Activated CD4-positive, alpha-beta T cell treated with anti-CD3 and anti-CD28 coated beads, Interleukin-2, amount 10 ng/mL, durations not matched to agents 24 days and 14 days (primary cell): Measurements from ENCODE around the gene PRKCE. TPM values are rescaled to one million over a fixed set of nuclear protein-coding genes. Genes with fewer than 3 reads are reported as not detected.
"Not testable (repeated sequence)": the region's sequence is repeated elsewhere in the genome, so short reads cannot be mapped to it uniquely, and the experiment has no call there.

Experiments used
- DNase-seq: peaks from one replicate; pipeline ENCODE4 v3.0.0; 2022
- H3K27ac Mint-ChIP-seq: one replicate; pipeline ENCODE4 v1.8.0; 2022; ENCODE audit warnings: mild to moderate bottlenecking, mixed read lengths
- H3K27me3 Mint-ChIP-seq: one replicate; pipeline ENCODE4 v1.8.0; 2022; ENCODE audit warnings: mixed read lengths
- H3K36me3 Mint-ChIP-seq: one replicate; pipeline ENCODE4 v1.8.0; 2022; ENCODE audit warnings: low read depth, mild to moderate bottlenecking, mixed read lengths
- H3K4me1 Mint-ChIP-seq: one replicate; pipeline ENCODE4 v1.8.0; 2021; ENCODE audit warnings: mixed read lengths
- H3K4me3 Mint-ChIP-seq: one replicate; pipeline ENCODE4 v1.8.0; 2022; ENCODE audit warnings: mild to moderate bottlenecking, moderate library complexity, mixed read lengths
- H3K9me3 Mint-ChIP-seq: one replicate; pipeline ENCODE4 v1.8.0; 2021; ENCODE audit warnings: mixed read lengths
- intact Hi-C: fragments of 100-400 bp; cut with micrococcal nuclease; formaldehyde crosslinking; loops from one replicate; pipeline ENCODE4 v1.15.1; 2023
- total RNA-seq: library from RNA; stranded (reverse); gene quantifications from 2 replicates; pipeline ENCODE4 v1.2.3, GENCODE V29; 2022

PRKCE gene
- total RNA-seq, 1 donor from 2014 or later, result 13.5 TPM

GRCh38 chr2:45849491-45850283, 198.2 kb downstream of the PRKCE start:
- Mint-ChIP-seq H3K36me3 (peaks cover 19% of the 10 kb centered on the region), H3K27ac (peak overlapping the region; percentile 14), H3K9me3 (no peaks in the 10 kb centered on the region), H3K4me1 (peaks cover 39% of the 10 kb centered on the region), H3K27me3 (no peaks in the 10 kb centered on the region), H3K4me3 (peak overlapping the region; percentile 4)
- intact Hi-C loops, result loop anchor here (1.0 to 10.0 kb wide), 2 partner anchors 11 to 205 kb away; no protein-coding TSS in a partner anchor
- DNase-seq, result no peak

DNA sequence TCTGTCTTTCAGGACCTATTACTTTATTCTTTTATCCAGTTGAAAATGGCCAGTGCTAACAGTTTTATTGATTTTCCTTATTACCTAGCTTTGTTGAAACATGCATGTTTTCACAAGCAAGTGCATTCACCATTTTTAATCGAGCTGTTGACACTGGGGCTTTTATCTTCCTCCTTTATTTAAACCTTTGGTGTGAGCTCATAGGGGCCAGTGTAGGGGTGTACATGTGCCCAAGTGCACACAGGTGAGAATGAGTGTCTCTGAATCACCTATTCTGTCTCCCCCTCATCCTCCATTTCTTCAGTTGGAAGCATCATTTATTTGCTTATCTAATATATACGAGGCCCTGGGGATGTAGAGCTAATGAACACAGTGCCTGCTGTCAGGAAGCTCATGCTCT, 199.1 kb downstream of the PRKCE start:
- H3K36me3 Mint-ChIP-seq, result peaks cover 19% of the 10 kb centered on the region
- peaks cover 36% of the 10 kb centered on the region for H3K4me1 Mint-ChIP-seq
- DNase-seq, result no peak
- H3K9me3 Mint-ChIP-seq, result no peaks in the 10 kb centered on the region
- no peak overlapping the region for H3K4me3 Mint-ChIP-seq
- no peaks in the 10 kb centered on the region for H3K27me3 Mint-ChIP-seq
- no peak overlapping the region for H3K27ac Mint-ChIP-seq
- intact Hi-C loops, result loop anchor here (1.0 kb wide), 1 partner anchor 10 kb away; no protein-coding TSS in a partner anchor

GRCh38 chr2:45851111-45851510, 199.6 kb downstream of the PRKCE start:
- peaks cover 19% of the 10 kb centered on the region for H3K36me3 Mint-ChIP-seq
- H3K4me3 Mint-ChIP-seq, result no peak overlapping the region
- H3K9me3 Mint-ChIP-seq, result no peaks in the 10 kb centered on the region
- intact Hi-C loops, result no loop called here
- H3K4me1 Mint-ChIP-seq, result peaks cover 30% of the 10 kb centered on the region
- H3K27me3 Mint-ChIP-seq, result no peaks in the 10 kb centered on the region
- H3K27ac Mint-ChIP-seq, result no peak overlapping the region
- no peak for DNase-seq

DNA sequence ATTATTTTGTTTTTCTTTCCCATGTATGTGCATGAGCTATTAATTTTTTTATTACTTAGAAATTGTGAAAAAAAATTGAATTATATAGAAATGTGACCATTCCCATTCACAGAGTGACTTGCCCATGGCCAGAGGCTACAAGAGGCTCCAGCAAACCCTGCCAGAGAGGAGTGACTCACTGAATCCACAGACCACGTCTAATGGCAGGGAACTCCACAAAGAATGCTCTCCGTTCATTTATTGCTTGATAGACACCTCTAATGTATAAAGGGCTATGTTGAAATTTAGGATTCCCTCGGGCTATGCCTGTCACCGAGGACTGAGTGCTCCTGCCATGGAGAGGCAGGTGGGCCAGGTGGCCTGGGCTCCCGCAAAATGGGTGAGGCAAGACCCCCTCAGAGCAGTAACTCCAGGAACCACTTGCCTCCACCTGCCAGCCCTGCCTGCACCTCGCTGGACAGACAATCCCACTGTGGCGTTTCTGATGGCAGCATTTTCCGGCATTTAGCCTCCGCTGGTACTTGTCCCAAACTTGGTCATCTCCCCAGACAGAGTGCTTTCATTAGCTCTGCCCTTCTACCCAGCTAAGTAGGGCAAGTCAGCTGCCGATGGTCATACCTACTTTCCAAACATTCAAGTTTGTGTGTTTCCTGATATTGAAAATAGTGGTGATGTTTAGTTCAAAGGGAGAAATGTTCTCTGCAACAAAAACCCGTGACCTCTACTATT, 200.3 kb downstream of the PRKCE start:
- Mint-ChIP-seq H3K27me3 (no peaks in the 10 kb centered on the region), H3K9me3 (no peaks in the 10 kb centered on the region), H3K4me1 (peaks cover 31% of the 10 kb centered on the region), H3K36me3 (peaks cover 19% of the 10 kb centered on the region), H3K4me3 (no peak overlapping the region), H3K27ac (no peak overlapping the region)
- DNase-seq, result no peak
- intact Hi-C loops, result no loop called here

DNA sequence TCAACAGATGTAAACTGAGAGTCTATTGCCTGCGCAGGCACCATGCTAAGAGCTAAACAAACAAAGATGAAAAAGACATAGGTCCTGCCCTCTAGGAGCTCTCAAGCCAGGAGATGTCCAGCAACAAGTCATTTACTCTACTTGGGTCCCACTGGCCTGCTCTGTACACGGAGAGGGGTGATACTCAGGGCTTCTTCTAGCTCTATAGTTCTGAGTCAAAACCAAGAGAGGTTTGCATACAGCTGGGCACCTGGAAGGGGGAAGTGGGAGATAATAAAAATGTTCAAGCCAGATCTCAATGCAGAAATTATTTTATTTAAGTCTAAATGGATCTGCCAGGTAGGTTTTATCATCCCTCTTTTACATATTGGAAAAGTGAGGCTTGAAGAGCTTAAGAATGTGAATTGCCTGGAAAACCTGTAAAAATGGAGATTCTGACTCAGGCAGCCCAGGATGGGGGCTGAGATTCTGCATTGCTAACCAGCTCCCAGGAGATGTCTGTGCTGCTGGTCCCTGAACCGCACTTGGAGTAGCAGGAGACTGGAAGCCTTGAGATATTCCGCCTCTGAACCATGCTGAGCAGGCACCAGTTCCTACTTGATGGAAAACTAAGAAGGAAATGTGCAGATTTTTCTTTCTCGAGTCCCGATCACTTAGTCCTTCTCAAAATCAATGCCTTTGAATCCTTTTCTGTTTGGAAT, 201.1 kb downstream of the PRKCE start:
- DNase-seq, result no peak
- Mint-ChIP-seq H3K27ac (no peak overlapping the region), H3K4me1 (peaks cover 32% of the 10 kb centered on the region), H3K36me3 (peaks cover 17% of the 10 kb centered on the region), H3K27me3 (no peaks in the 10 kb centered on the region), H3K4me3 (no peak overlapping the region), H3K9me3 (no peaks in the 10 kb centered on the region)
- intact Hi-C loops, result no loop called here

DNA sequence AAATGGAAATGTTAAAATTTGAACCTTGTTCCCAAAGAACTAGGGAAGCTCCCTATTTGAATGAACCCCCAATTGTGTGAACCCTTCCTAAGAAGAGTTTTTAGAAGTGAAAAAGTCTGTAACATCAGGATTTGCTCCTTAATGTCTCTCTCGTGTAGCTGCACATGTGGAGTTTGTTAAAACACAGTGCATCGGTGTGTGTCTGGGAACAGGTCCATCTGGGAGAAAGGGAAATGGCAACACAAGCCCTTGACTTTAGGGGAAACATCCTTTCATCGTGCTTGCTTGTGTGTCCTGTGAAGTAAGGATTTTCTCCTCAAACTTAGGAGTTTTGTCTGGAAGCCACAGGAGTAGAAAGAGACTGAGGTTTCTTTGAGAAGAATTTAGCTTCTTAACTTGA, 203.9 kb downstream of the PRKCE start:
- H3K27ac Mint-ChIP-seq, result no peak overlapping the region
- intact Hi-C loops, result no loop called here
- no peak for DNase-seq
- H3K27me3 Mint-ChIP-seq, result no peaks in the 10 kb centered on the region
- H3K36me3 Mint-ChIP-seq, result peaks cover 10% of the 10 kb centered on the region
- H3K9me3 Mint-ChIP-seq, result no peaks in the 10 kb centered on the region
- H3K4me3 Mint-ChIP-seq, result no peak overlapping the region
- peaks cover 32% of the 10 kb centered on the region for H3K4me1 Mint-ChIP-seq

- Mint-ChIP-seq H3K36me3 (peaks cover 6% of the 10 kb centered on the region), H3K27ac (peak overlapping the region; percentile 1), H3K27me3 (no peaks in the 10 kb centered on the region), H3K4me3 (no peak overlapping the region), H3K9me3 (no peaks in the 10 kb centered on the region), H3K4me1 (peaks cover 32% of the 10 kb centered on the region)
- intact Hi-C loops, result no loop called here
- DNase-seq, result no peak
Measured at GRCh38 chr2:45856391-45857274, 205.2 kb downstream of the PRKCE start.

DNA sequence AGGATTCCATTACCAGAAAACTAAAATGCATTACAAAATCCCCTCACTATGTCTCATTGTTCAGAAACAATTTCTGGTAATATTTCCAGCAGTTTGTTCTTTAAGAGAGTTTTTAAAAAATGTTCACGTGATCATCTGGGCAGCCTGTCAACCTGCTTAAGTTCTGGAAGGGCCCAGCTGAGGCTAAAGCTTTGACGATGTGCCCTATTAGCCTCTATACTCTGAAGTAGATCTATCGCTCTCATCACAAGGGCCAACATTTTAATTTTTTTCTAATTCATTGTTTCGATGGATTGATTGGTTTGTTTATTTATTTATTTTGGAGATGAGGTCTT, 205.8 kb downstream of the PRKCE start:
- no peaks in the 10 kb centered on the region for H3K9me3 Mint-ChIP-seq
- DNase-seq, result no peak
- H3K36me3 Mint-ChIP-seq, result peaks cover 3% of the 10 kb centered on the region
- peaks cover 36% of the 10 kb centered on the region for H3K4me1 Mint-ChIP-seq
- H3K4me3 Mint-ChIP-seq, result no peak overlapping the region
- no peak overlapping the region for H3K27ac Mint-ChIP-seq
- H3K27me3 Mint-ChIP-seq, result no peaks in the 10 kb centered on the region
- intact Hi-C loops, result no loop called here

- Mint-ChIP-seq H3K27ac (no peak overlapping the region), H3K4me3 (no peak overlapping the region), H3K36me3 (no peaks in the 10 kb centered on the region), H3K9me3 (no peaks in the 10 kb centered on the region), H3K4me1 (peaks cover 40% of the 10 kb centered on the region), H3K27me3 (no peaks in the 10 kb centered on the region)
- no peak for DNase-seq
- intact Hi-C loops, result no loop called here
Measured at GRCh38 chr2:45857867-45858520, 206.5 kb downstream of the PRKCE start.

GRCh38 chr2:45858872-45859271, 207.4 kb downstream of the PRKCE start:
- peaks cover 47% of the 10 kb centered on the region for H3K4me1 Mint-ChIP-seq
- H3K27me3 Mint-ChIP-seq, H3K36me3 Mint-ChIP-seq, H3K9me3 Mint-ChIP-seq, DNase-seq, H3K27ac Mint-ChIP-seq, H3K4me3 Mint-ChIP-seq, intact Hi-C loops: not testable (repeated sequence)

DNA sequence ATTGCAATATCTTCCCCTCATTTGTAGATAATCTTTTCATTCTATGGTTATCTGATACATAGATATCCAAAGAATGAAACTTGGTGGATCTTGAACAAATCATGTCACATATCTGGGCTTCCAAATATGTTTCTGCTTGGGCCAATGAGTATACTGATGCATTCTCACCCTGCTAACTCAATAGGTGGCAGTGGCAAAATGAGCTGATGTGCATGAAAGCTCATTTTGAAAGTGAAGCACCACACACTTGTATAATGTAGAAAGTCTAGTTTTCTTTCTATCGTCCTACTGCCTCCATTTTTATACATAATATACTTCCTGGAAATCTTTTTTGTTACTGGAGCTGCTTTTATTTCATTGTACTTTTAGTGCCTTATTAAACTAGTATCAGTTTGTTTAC, 208.2 kb downstream of the PRKCE start:
- Mint-ChIP-seq H3K4me1 (peaks cover 50% of the 10 kb centered on the region), H3K27ac (no peak overlapping the region), H3K36me3 (no peaks in the 10 kb centered on the region), H3K9me3 (no peaks in the 10 kb centered on the region), H3K4me3 (no peak overlapping the region), H3K27me3 (no peaks in the 10 kb centered on the region)
- intact Hi-C loops, result loop anchor here (1.0 kb wide), 1 partner anchor 9 kb away; no protein-coding TSS in a partner anchor
- DNase-seq, result no peak

GRCh38 chr2:45860136-45861121, 209.0 kb downstream of the PRKCE start:
- Mint-ChIP-seq H3K4me3 (peak overlapping the region; percentile 81), H3K9me3 (no peaks in the 10 kb centered on the region), H3K27me3 (no peaks in the 10 kb centered on the region), H3K27ac (peak overlapping the region; percentile 80), H3K36me3 (no peaks in the 10 kb centered on the region), H3K4me1 (peaks cover 53% of the 10 kb centered on the region)
- peak; percentile 82 for DNase-seq
- intact Hi-C loops, result loop anchor here (1.0 kb wide), 1 partner anchor 10 kb away; no protein-coding TSS in a partner anchor
